Neural progenitor cell (in vitro differentiated cells): ENCODE measurements around the gene AP2A2. TPM values are rescaled to one million over a fixed set of nuclear protein-coding genes. Genes with fewer than 3 reads are reported as not detected.

Experiments
- DNase-seq: peaks from one replicate; pipeline ENCODE4 v3.0.0-alpha.2; 2016; ENCODE audit warnings: low spot score
- H2AFZ ChIP-seq: fragments of 200-600 bp; sonication (generic); replicated peaks from 2 replicates; pipeline ENCODE4 v1.6.1; 2016; ENCODE audit warnings: antibody characterized with exemption
- H3F3A ChIP-seq: fragments of 200-600 bp; sonication (generic); 2 replicates; pipeline ENCODE4 v1.6.1; 2016; ENCODE audit warnings: antibody characterized with exemption, low read depth
- H3K27ac ChIP-seq: fragments of 200-600 bp; sonication (generic); 2 replicates; pipeline ENCODE4 v1.5.1; 2016; ENCODE audit warnings: mild to moderate bottlenecking
- H3K27me3 ChIP-seq: fragments of 200-600 bp; sonication (generic); 2 replicates; pipeline ENCODE4 v1.6.1; 2016; ENCODE audit warnings: mild to moderate bottlenecking, moderate library complexity
- H3K36me3 ChIP-seq: fragments of 200-600 bp; sonication (generic); 2 replicates; pipeline ENCODE4 v1.5.1; 2016
- H3K4me1 ChIP-seq: fragments of 200-600 bp; sonication (generic); 2 replicates; pipeline ENCODE4 v1.6.1; 2016; ENCODE audit warnings: mixed run types
- H3K4me2 ChIP-seq: fragments of 200-600 bp; sonication (generic); 2 replicates; pipeline ENCODE4 v1.6.1; 2016
- H3K4me3 ChIP-seq: fragments of 200-600 bp; sonication (generic); 2 replicates; pipeline ENCODE4 v1.5.1; 2016
- H3K79me2 ChIP-seq: fragments of 200-600 bp; sonication (generic); 2 replicates; pipeline ENCODE4 v1.6.1; 2016; ENCODE audit warnings: low read depth
- H3K9ac ChIP-seq: fragments of 200-600 bp; sonication (generic); 2 replicates; pipeline ENCODE4 v1.6.1; 2016
- H3K9me3 ChIP-seq: fragments of 200-600 bp; sonication (generic); 2 replicates; pipeline ENCODE4 v1.5.1; 2016; ENCODE audit warnings: low read depth
- H4K20me1 ChIP-seq: fragments of 200-600 bp; sonication (generic); 2 replicates; pipeline ENCODE4 v1.6.1; 2016; ENCODE audit warnings: low read depth
- H3K27ac Mint-ChIP-seq: 3 replicates; pipeline ENCODE4 v1.8.0; 2021; ENCODE audit warnings: mixed read lengths
- H3K27me3 Mint-ChIP-seq: 2 replicates; pipeline ENCODE4 v1.8.0; 2022; ENCODE audit warnings: low read depth, mild to moderate bottlenecking, inconsistent platforms, moderate library complexity, mixed read lengths; ENCODE audit not compliant: insufficient read depth
- H3K36me3 Mint-ChIP-seq: 3 replicates; pipeline ENCODE4 v1.8.0; 2021; ENCODE audit warnings: mixed read lengths
- H3K4me1 Mint-ChIP-seq: 3 replicates; pipeline ENCODE4 v1.8.0; 2021; ENCODE audit warnings: mixed read lengths
- H3K4me3 Mint-ChIP-seq: 3 replicates; pipeline ENCODE4 v1.8.0; 2021; ENCODE audit warnings: mild to moderate bottlenecking, moderate library complexity, mixed read lengths
- H3K9me3 Mint-ChIP-seq: 3 replicates; pipeline ENCODE4 v1.8.0; 2020; ENCODE audit warnings: mixed read lengths
- EZH2 ChIP-seq: fragments of 200-600 bp; sonication (generic); IDR thresholded peaks from 2 replicates; pipeline ENCODE4 v1.6.1; 2017; ENCODE audit warnings: antibody characterized with exemption, mild to moderate bottlenecking, moderate library complexity
- EZH2phosphoT487 ChIP-seq: fragments of 200-600 bp; sonication (generic); IDR thresholded peaks from 2 replicates; pipeline ENCODE4 v1.6.1; 2017; ENCODE audit warnings: antibody characterized with exemption
- total RNA-seq: library from RNA; depleted of rRNA; stranded (reverse); fragments of >200 nt; gene quantifications from 2 replicates; pipeline ENCODE4 v1.2.3, GENCODE V29; 2015; ENCODE audit warnings: low replicate concordance
- TF ChIP-seq, protein P1 (sequence below): fragments of 200-600 bp; sonication (generic); IDR thresholded peaks from 2 replicates; pipeline ENCODE4 v1.5.1; 2017; ENCODE audit warnings: antibody characterized with exemption, mild to moderate bottlenecking

The AP2A2 gene
- total RNA-seq, 1 donor from 2014 or later = 67.5 TPM

GRCh38 chr11:1033016-1033798 lies 107.5 kb downstream of the AP2A2 start:
- no peak for DNase-seq
- H3K4me1 ChIP-seq = peaks cover 12% of the 10 kb centered on the region
- H3K27ac ChIP-seq = no peak overlapping the region
- TF ChIP-seq, protein P1, sequence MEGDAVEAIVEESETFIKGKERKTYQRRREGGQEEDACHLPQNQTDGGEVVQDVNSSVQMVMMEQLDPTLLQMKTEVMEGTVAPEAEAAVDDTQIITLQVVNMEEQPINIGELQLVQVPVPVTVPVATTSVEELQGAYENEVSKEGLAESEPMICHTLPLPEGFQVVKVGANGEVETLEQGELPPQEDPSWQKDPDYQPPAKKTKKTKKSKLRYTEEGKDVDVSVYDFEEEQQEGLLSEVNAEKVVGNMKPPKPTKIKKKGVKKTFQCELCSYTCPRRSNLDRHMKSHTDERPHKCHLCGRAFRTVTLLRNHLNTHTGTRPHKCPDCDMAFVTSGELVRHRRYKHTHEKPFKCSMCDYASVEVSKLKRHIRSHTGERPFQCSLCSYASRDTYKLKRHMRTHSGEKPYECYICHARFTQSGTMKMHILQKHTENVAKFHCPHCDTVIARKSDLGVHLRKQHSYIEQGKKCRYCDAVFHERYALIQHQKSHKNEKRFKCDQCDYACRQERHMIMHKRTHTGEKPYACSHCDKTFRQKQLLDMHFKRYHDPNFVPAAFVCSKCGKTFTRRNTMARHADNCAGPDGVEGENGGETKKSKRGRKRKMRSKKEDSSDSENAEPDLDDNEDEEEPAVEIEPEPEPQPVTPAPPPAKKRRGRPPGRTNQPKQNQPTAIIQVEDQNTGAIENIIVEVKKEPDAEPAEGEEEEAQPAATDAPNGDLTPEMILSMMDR = no peak
- TF ChIP-seq EZH2phosphoT487 = no peak
- no peak for TF ChIP-seq EZH2
- H3K4me3 Mint-ChIP-seq = no peak overlapping the region
- H3K9ac ChIP-seq = no peak overlapping the region
- H3K9me3 Mint-ChIP-seq = no peaks in the 10 kb centered on the region
- no peaks in the 10 kb centered on the region for H3K36me3 ChIP-seq
- H3K36me3 Mint-ChIP-seq = peaks cover 2% of the 10 kb centered on the region
- H3K9me3 ChIP-seq = no peaks in the 10 kb centered on the region
- H3K4me2 ChIP-seq = no peak overlapping the region
- no peaks in the 10 kb centered on the region for H3F3A ChIP-seq
- no peak overlapping the region for H3K4me3 ChIP-seq
- no peak overlapping the region for H2AFZ ChIP-seq
- H3K4me1 Mint-ChIP-seq = no peaks in the 10 kb centered on the region
- peaks cover 6% of the 10 kb centered on the region for H3K27me3 Mint-ChIP-seq
- H3K27ac Mint-ChIP-seq = no peak overlapping the region
- no peaks in the 10 kb centered on the region for H3K27me3 ChIP-seq
- no peaks in the 10 kb centered on the region for H4K20me1 ChIP-seq
- no peaks in the 10 kb centered on the region for H3K79me2 ChIP-seq

DNA sequence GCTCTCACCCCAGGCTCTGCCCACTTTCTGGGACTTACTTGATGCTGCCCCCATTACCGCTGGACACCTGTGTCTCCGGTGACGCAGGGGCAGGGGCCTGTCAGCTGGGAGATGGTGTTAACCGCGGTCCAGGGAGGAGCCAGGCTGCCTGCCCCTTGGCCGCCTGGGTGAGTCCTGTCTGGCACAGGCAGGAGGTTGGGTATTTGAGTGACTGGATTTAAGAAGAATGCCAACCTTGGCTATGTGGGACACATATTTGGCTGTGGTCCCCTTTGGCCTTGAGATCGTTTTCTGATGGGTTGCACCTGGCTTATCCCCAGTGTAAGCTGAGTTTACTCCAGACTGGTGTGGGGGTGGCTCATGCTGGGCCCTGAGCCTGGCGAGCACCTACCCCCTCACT lies 108.3 kb downstream of the AP2A2 start:
- no peak overlapping the region for H3K27ac Mint-ChIP-seq

DNA sequence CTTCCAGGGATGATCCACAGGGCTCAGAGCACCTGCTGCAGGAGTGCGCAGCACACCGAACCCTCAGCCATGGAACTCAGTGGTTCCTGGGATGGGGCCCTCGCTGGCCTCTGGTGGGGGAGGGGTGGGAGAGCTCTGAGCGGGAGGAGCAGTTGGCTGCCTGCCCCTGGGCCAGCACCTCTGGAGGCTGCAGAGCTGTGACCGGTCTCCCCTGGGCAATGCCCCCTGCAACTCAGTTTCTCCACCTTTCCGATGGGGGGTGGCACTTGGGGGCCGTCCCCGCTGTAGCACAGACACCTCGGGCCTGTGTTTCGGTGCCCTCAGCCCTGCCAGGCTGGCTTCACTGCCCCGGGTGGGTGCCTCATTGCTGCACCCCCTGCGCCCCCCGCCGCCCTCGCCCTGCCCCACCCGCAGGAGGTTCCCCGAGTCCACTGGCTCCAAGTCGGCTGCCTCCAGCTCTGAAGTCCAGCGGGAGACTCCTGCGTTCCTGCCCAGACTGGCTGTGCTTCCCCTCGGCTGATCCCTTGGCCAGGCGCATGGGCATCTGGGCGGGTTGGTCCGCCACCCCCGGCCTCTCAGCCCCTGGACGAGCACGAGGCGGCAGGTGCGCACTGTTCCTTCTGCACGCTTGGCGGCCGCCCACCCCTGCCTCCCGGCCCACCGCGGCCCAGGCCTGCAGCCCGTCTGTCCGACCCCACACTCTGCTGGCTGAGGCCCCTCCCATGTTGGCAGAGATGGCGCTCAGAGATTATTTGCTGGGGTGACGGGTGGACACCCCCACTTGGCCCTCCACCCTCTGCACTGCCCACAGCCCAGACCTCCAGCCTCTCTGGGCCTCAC lies 109.0 kb downstream of the AP2A2 start:
- TF ChIP-seq EZH2phosphoT487 (no peak), EZH2 (no peak)
- TF ChIP-seq, protein P1 = no peak
- peaks cover 6% of the 10 kb centered on the region for H3K27me3 Mint-ChIP-seq
- H3K9me3 Mint-ChIP-seq = no peaks in the 10 kb centered on the region
- Histone ChIP-seq H3K4me2 (peak overlapping the region; percentile 4), H3F3A (no peaks in the 10 kb centered on the region), H3K9ac (no peak overlapping the region), H3K36me3 (no peaks in the 10 kb centered on the region), H3K4me1 (peaks cover 12% of the 10 kb centered on the region), H3K27me3 (no peaks in the 10 kb centered on the region), H3K9me3 (no peaks in the 10 kb centered on the region), H2AFZ (no peak overlapping the region), H3K27ac (no peak overlapping the region), H4K20me1 (no peaks in the 10 kb centered on the region), H3K4me3 (no peak overlapping the region), H3K79me2 (no peaks in the 10 kb centered on the region)
- H3K4me3 Mint-ChIP-seq = no peak overlapping the region
- H3K27ac Mint-ChIP-seq = no peak overlapping the region
- no peaks in the 10 kb centered on the region for H3K4me1 Mint-ChIP-seq
- peak; percentile 31 for DNase-seq
- peaks cover 2% of the 10 kb centered on the region for H3K36me3 Mint-ChIP-seq

More for the DNA sequence above, 108.3 kb downstream of the AP2A2 start:
- H2AFZ ChIP-seq = no peak overlapping the region
- H3K4me3 Mint-ChIP-seq = no peak overlapping the region
- H3K4me2 ChIP-seq = no peak overlapping the region
- no peaks in the 10 kb centered on the region for H3K79me2 ChIP-seq
- H3K27me3 ChIP-seq = no peaks in the 10 kb centered on the region
- no peaks in the 10 kb centered on the region for H3K36me3 ChIP-seq
- no peaks in the 10 kb centered on the region for H3K4me1 Mint-ChIP-seq
- no peaks in the 10 kb centered on the region for H4K20me1 ChIP-seq
- H3K36me3 Mint-ChIP-seq = peaks cover 2% of the 10 kb centered on the region
- TF ChIP-seq EZH2 = no peak
- TF ChIP-seq EZH2phosphoT487 = no peak
- TF ChIP-seq, protein P1 = no peak
- no peaks in the 10 kb centered on the region for H3F3A ChIP-seq
- H3K9ac ChIP-seq = no peak overlapping the region
- H3K9me3 ChIP-seq = no peaks in the 10 kb centered on the region
- peaks cover 12% of the 10 kb centered on the region for H3K4me1 ChIP-seq
- H3K4me3 ChIP-seq = no peak overlapping the region
- DNase-seq = no peak
- peaks cover 6% of the 10 kb centered on the region for H3K27me3 Mint-ChIP-seq
- H3K27ac ChIP-seq = no peak overlapping the region
- H3K9me3 Mint-ChIP-seq = no peaks in the 10 kb centered on the region
